Suppressor macrophage treated with lipopolysaccharide for 4 hours (primary cell): ENCODE results near the gene KIDINS220.

Experiments used
- DNase-seq: peaks from one replicate; pipeline ENCODE4 v3.0.0-alpha.2; 2020

The KIDINS220 gene

GRCh38 chr2:8803658-8804379 lies 33.6 kb downstream of the KIDINS220 start:
- peak; percentile 65 for DNase-seq

DNA sequence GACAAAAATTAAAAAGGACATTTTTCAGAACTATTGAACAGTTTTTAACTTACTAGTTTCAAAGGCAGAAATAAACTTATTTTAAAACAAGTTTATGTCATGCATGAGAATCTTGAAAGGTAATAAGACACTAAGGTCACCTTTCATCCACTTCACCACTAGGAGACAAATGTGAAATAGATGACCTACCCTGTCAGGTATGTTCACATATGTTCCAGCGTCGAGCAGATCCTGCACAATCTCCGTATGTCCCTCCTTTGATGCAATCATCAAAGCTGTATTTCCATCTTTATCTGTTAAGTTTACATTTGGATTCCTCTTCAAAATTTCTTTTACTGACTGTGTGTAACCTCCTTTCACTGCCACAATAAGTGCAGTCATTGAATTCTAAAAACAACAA lies 34.7 kb downstream of the KIDINS220 start:
- DNase-seq = no peak

- DNase-seq = no peak
Measured at GRCh38 chr2:8800821-8801220, 36.6 kb downstream of the KIDINS220 start.

DNA sequence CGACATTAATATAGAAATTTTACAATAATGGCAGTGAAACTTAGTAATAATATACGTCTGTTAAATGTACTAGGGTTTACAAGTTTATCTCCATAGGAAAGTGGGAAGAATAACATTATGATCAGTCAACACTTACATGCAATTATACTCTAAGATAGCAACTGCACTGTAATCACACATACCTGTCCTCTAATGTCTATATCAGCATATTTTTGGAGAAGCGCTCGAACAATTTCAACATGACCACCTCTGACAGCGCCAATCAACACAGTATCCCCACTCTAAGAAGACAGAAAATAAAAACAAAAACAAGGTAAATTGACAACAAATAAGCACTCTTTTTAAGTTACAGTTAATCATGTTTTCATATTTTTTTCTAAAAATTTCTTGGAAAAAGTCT lies 37.2 kb downstream of the KIDINS220 start:
- DNase-seq = no peak

- no peak for DNase-seq
Measured at GRCh38 chr2:8799004-8799403, 38.4 kb downstream of the KIDINS220 start.

GRCh38 chr2:8798393-8798792 lies 39.0 kb downstream of the KIDINS220 start:
- DNase-seq = no peak

- no peak for DNase-seq
Measured at GRCh38 chr2:8797682-8798081, 39.7 kb downstream of the KIDINS220 start.

DNA sequence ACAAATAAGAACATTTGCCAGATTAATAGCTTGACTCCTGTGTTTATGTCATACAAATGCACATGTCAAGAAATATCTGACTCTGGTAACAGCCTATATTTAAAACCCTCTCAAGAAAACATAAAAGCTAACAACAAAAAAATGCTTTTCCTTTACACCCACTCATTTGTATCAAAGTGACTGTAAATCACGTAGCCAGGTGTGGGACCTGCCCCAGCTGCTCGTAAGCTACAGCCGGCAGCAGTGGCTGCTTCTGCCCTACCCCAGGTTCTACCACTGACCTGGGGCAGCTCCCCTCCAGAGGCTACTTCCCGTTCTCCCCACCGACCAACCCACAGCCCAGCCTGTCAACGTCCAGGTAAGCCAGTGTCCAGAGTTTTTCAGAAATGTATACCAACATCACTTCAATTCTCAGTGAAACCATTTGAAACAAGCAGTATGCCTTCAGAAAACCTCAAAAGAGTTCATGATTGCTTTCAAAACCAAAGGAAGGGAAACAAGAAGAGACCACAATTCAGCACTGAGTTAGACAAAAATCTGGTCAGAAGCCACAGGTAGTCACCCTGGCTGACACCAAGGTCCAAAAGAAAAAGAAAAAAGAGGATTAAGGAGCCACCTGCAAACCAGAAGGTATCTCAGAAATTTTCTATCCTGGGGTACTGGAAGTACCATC lies 40.4 kb downstream of the KIDINS220 start:
- DNase-seq = no peak

DNA sequence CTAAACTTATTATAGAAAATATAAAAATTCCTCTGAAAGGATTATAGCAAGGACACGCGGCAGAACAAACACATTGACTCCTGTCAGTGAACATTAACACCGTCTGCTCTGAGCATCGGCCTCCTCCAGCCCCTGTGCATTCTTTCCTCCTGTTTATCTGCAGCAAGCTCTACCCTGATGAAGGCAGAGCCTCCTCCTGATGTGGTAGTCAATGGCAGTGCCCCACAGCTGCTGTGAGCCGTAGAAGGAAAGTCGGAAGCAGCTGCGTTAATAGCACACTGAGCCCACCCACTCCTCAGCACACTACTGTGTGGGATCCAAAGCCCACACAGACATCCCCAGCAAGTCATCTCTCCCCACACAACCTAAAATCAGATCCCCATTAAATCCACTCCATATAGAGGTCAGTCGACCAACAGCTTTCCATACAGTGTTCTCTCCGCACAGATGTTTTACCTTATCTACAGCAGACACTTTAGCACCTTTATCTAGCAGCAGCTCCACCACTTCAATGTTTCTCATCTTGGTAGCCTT lies 41.0 kb downstream of the KIDINS220 start:
- DNase-seq = no peak

DNA sequence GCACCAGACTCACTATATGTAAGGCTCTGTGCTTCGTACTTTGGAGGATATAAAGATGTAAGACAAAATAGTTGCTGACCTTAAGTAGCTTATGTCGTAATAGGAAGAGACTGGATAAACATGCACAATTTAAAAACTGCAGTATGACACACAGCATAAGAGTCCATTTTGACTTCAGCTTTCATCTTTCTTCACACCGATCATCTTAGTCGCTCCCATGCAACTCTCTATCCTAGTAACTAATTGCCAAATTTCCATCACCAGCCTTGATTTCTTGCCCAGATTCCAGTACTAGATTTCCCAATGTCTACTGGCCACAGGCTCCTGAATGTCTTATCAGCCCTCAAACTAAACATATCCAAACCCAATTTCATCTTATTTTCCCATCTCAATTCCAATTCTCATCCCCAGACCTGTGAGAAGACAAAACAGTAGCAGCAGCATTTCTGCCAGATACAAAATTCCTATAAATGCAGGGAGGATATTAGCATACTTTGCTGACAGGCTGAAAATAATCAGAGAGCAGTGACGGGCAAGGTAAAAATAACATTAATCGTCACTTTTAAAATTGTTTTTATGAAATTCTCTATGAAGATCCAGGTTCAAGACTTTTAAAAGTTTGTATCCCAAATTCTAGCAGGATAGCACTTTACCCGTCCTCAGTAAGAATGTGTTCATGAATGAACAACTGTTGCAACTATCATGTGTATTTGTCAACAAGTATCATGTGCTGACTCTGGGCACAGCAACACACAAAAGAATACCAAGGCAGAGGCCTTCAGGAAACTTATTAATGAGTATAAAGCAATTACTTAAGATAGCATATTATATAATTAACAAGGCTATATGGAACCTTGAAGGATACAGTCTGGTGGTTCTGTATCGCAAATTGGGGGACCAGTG lies 42.2 kb downstream of the KIDINS220 start:
- no peak for DNase-seq

DNA sequence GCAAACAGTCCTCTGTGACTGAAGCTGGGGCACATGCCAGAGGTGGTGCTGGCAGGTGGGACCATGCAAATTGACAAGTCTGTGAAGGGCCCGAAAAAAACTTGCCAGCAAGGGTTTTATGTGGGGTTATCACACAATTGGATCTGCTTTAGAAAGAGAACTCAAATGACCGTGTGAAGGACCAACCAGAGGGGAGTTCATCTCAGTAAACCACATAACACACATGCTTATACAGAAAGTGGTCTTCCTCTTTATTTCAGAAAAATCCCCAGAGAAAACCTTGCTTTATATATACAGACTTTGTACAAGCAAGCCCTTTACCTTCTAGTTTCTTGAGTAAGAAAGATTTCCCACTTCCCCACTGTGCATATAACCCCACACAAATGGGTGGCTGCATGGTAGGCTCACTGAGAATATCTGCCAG lies 46.7 kb downstream of the KIDINS220 start:
- no peak for DNase-seq

- DNase-seq = no peak
Measured at GRCh38 chr2:8786463-8786862, 51.0 kb downstream of the KIDINS220 start.

- DNase-seq = no peak
Measured at GRCh38 chr2:8779795-8780671, 57.4 kb downstream of the KIDINS220 start.

GRCh38 chr2:8774371-8774770 lies 63.0 kb downstream of the KIDINS220 start:
- DNase-seq = no peak

DNA sequence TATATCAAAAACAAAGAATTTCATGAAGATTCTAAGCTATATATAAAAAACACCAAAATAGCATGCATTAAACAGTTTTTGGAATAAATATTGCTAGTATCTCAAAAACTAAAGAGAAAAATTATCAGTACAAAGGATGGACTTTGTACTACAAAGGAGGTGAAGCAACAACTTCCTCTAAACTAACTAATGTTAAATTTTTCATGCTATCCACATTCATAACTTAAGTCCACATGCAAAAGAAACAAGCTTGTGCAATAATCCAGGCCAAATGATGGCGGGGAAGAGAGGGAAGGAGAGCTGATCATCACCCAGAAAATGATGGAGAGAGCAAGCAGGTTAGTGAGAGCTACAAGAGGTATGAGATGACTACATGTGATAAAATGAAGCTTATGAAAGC lies 70.1 kb downstream of the KIDINS220 start:
- no peak for DNase-seq

- DNase-seq = peak; percentile 28
Measured at GRCh38 chr2:8761529-8762164, 75.8 kb downstream of the KIDINS220 start.

- no peak for DNase-seq
Measured at GRCh38 chr2:8756716-8757115, 80.7 kb downstream of the KIDINS220 start.

GRCh38 chr2:8756230-8756629 lies 81.2 kb downstream of the KIDINS220 start:
- DNase-seq = no peak

- DNase-seq = no peak
Measured at GRCh38 chr2:8754106-8754776, 83.2 kb downstream of the KIDINS220 start.

DNA sequence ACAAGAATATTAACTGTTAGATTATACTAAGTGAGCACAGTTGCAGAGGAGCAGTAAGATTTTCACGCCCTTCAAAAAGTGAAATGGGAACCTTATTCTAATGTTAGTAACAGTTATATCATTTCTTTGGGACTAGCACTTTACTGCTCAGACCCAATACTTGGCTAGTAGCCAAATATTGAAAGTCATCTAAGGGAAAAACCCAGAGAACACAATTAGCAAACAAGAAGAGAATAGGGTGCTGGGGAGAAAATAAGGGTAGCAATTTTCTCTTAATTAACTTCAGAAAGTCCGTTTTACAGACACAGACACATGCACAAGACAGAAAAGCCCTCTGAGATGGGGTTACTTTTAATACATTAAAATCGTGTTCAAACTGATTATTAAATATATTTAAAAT lies 83.8 kb downstream of the KIDINS220 start:
- DNase-seq = peak; percentile 5

GRCh38 chr2:8752385-8752784 lies 85.0 kb downstream of the KIDINS220 start:
- no peak for DNase-seq
